Activated CD4-positive, alpha-beta T cell treated with anti-CD3 and anti-CD28 coated beads, Interleukin-2, amount 10 ng/mL, durations not matched to agents 24 days and 14 days (primary cell): ENCODE measurements around the gene CREB3. TPM values are rescaled to one million over a fixed set of nuclear protein-coding genes. Genes with fewer than 3 reads are reported as not detected.

Experiments used
- DNase-seq: peaks from one replicate; pipeline ENCODE4 v3.0.0; 2022
- H3K27ac Mint-ChIP-seq: one replicate; pipeline ENCODE4 v1.8.0; 2022; ENCODE audit warnings: mild to moderate bottlenecking, mixed read lengths
- H3K27me3 Mint-ChIP-seq: one replicate; pipeline ENCODE4 v1.8.0; 2022; ENCODE audit warnings: mixed read lengths
- H3K36me3 Mint-ChIP-seq: one replicate; pipeline ENCODE4 v1.8.0; 2022; ENCODE audit warnings: low read depth, mild to moderate bottlenecking, mixed read lengths
- H3K4me1 Mint-ChIP-seq: one replicate; pipeline ENCODE4 v1.8.0; 2021; ENCODE audit warnings: mixed read lengths
- H3K4me3 Mint-ChIP-seq: one replicate; pipeline ENCODE4 v1.8.0; 2022; ENCODE audit warnings: mild to moderate bottlenecking, moderate library complexity, mixed read lengths
- H3K9me3 Mint-ChIP-seq: one replicate; pipeline ENCODE4 v1.8.0; 2021; ENCODE audit warnings: mixed read lengths
- intact Hi-C: fragments of 100-400 bp; cut with micrococcal nuclease; formaldehyde crosslinking; loops from one replicate; pipeline ENCODE4 v1.15.1; 2023
- total RNA-seq: library from RNA; stranded (reverse); gene quantifications from 2 replicates; pipeline ENCODE4 v1.2.3, GENCODE V29; 2022

The CREB3 gene
- total RNA-seq, 1 donor from 2014 or later: 27.0 TPM

DNA sequence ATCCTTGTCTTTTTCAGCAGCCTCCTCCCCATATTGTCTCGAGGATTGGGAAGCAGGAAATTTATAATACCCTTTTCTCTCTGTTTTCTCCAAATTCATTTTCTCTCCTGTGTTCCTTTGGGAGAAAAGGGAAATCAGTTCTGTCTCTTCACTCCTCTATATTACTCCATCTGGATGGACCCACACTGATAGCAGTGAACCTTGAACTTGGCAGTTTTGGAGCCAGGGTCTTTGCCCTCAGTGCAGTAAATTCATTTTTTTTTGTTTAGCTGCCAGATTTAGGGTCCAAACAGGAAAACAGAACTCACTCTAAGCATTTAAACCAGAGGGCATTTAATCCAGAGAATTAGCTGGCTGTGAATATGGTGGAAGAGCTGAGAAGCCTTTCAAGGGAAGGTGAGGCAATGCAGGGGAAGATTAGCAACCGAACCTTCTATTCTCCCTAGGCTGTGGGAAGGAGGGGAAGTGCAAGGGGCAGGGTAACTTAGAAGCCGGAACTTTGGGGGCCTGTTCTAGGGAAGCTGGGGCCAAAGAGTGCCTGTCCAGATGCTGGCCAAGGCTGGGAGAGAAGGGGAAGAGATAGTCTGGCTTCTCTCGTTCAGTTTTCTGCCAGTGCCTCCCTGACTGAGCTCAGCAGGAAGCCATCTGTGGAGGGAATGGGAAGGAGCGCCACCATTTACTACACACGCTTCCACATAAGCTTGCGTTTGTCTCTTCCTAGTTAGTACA lies 42.6 kb downstream of the CREB3 start:
- Mint-ChIP-seq H3K4me3 (no peak overlapping the region), H3K36me3 (peaks cover 3% of the 10 kb centered on the region), H3K27ac (no peak overlapping the region), H3K27me3 (no peaks in the 10 kb centered on the region), H3K4me1 (peaks cover 8% of the 10 kb centered on the region), H3K9me3 (no peaks in the 10 kb centered on the region)
- intact Hi-C loops: no loop called here
- DNase-seq: no peak

DNA sequence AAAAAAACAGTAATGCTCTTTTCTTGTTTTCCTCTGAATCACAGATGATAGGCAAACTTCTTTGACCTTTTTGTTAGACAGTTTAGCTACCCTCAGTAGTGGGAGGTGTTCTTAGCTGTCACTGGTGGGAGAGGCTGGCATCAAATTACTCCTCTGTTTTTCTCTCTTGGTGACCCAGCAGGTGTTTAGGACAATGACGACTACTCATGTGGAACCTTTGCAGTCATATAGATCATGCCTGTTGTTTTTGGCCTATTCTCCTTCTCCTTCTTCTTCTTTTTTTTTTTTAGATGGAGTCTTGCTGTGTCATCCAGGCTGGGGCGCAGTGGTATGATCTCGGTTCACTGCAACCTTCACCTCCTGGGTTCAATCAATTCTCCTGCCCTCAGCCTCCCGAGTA lies 43.6 kb downstream of the CREB3 start:
- peaks cover 8% of the 10 kb centered on the region for H3K4me1 Mint-ChIP-seq
- H3K27me3 Mint-ChIP-seq: no peaks in the 10 kb centered on the region
- no peaks in the 10 kb centered on the region for H3K9me3 Mint-ChIP-seq
- H3K27ac Mint-ChIP-seq: peak overlapping the region; percentile 84
- DNase-seq: no peak
- H3K36me3 Mint-ChIP-seq: peaks cover 9% of the 10 kb centered on the region
- intact Hi-C loops: no loop called here
- H3K4me3 Mint-ChIP-seq: no peak overlapping the region

DNA sequence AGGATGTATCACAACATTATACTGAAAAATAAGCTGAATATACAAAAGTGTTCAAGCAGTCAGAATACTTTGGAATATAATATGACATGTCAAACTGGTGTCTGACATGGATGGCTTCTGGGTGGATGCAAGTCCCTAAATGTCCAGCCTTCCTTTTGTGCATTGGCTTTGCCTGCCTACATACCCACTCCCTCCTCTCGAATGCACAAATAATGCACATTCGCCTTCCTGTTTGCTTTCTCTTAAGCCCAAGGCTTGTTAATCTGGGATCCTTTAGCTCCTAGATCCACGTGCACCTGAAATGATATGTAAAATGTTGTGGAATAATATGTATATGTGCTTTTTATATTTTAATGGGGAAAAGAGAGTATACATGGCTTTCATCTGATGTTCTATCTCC lies 46.0 kb downstream of the CREB3 start:
- no peaks in the 10 kb centered on the region for H3K27me3 Mint-ChIP-seq
- H3K27ac Mint-ChIP-seq: no peak overlapping the region
- no peaks in the 10 kb centered on the region for H3K9me3 Mint-ChIP-seq
- H3K4me1 Mint-ChIP-seq: peaks cover 8% of the 10 kb centered on the region
- DNase-seq: no peak
- intact Hi-C loops: no loop called here
- H3K4me3 Mint-ChIP-seq: no peak overlapping the region
- peaks cover 12% of the 10 kb centered on the region for H3K36me3 Mint-ChIP-seq

DNA sequence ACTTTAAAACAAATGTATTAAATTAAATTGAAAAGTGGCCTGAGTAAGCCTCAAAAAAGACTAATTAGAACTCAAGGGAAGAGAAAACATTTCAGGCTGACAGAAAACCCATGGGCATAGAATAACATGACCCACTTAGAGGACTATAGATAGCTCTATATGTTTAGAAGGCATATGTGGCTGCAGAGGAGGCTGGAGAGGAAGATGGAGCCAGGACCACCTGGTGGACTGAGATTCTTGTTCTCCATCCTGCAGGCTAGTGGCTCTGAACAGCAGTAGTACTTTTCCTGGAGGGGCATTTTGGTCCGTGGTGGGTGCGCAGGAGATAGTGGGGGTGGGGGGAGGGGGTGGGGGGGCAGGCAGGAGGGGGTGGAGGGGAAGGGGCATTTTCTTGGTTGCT lies 48.6 kb downstream of the CREB3 start:
- H3K36me3 Mint-ChIP-seq: peaks cover 26% of the 10 kb centered on the region

DNA sequence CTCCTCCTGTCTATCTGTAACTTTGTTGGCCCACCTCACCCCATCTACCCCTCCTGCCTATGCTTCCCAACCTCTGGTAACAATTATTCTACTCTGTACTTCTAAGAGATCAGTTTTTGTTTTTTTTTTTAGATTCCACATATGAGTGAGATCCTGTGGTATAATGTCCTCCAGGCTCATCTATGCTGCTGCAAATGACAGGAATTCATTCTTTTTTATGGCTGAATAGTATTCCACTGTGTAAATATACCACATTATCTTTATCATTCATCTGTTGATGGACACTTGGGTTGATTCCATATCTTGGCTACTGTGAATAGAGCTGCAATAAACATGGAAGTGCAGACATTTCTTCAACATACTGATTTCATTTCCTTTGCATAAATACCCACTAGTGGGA lies 51.0 kb downstream of the CREB3 start:
- Mint-ChIP-seq H3K4me3 (no peak overlapping the region), H3K4me1 (no peaks in the 10 kb centered on the region), H3K9me3 (no peaks in the 10 kb centered on the region), H3K27me3 (no peaks in the 10 kb centered on the region), H3K27ac (no peak overlapping the region), H3K36me3 (peaks cover 37% of the 10 kb centered on the region)
- intact Hi-C loops: no loop called here
- DNase-seq: no peak

More for the DNA sequence above, 48.6 kb downstream of the CREB3 start:
- intact Hi-C loops: no loop called here
- no peak for DNase-seq
- no peak overlapping the region for H3K27ac Mint-ChIP-seq
- peaks cover 2% of the 10 kb centered on the region for H3K4me1 Mint-ChIP-seq
- H3K9me3 Mint-ChIP-seq: no peaks in the 10 kb centered on the region
- H3K4me3 Mint-ChIP-seq: no peak overlapping the region
- H3K27me3 Mint-ChIP-seq: no peaks in the 10 kb centered on the region

Other genes starting within 250 kb of the CREB3 start
- 6.9 and 7.9 TPM in 2 replicates for gene RUSC2, start 242.6 kb upstream of the CREB3 start, total RNA-seq
- gene TESK1, start 127.4 kb upstream of the CREB3 start, total RNA-seq: 48.7 and 52.9 TPM in 2 replicates
- 8.1 and 9.0 TPM in 2 replicates for gene CD72, start 114.3 kb upstream of the CREB3 start, total RNA-seq
- gene SIT1, start 81.7 kb upstream of the CREB3 start, total RNA-seq: 80.4 and 81.8 TPM in 2 replicates
- gene RMRP, start 74.6 kb upstream of the CREB3 start, total RNA-seq: 5,949 and 6,301 TPM in 2 replicates
- 20.8 and 21.8 TPM in 2 replicates for gene CCDC107, start 74.4 kb upstream of the CREB3 start, total RNA-seq
- gene ARHGEF39, start 67.5 kb upstream of the CREB3 start, total RNA-seq: 9.9 and 10.8 TPM in 2 replicates
- 0.52 and 0.82 TPM in 2 replicates for gene CA9, start 58.7 kb upstream of the CREB3 start, total RNA-seq
- gene TPM2, start 42.7 kb upstream of the CREB3 start, total RNA-seq: 3.6 and 3.8 TPM in 2 replicates
- gene TLN1, start 471 bp upstream of the CREB3 start, total RNA-seq: 220 and 243 TPM in 2 replicates
- gene GBA2, start 16.6 kb downstream of the CREB3 start, total RNA-seq: 46.7 and 50.1 TPM in 2 replicates
- gene RGP1, start 16.6 kb downstream of the CREB3 start, total RNA-seq: 16.3 and 16.7 TPM in 2 replicates
- 0.88 TPM in 1 of 2 replicates, not detected in the other for gene MSMP, start 21.6 kb downstream of the CREB3 start, total RNA-seq
- gene NPR2, start 58.9 kb downstream of the CREB3 start, total RNA-seq: 11.3 and 15.4 TPM in 2 replicates
- 0.21 and 0.52 TPM in 2 replicates for gene SPAG8, start 79.6 kb downstream of the CREB3 start, total RNA-seq
- gene HINT2, start 82.4 kb downstream of the CREB3 start, total RNA-seq: 42.3 and 42.5 TPM in 2 replicates
- gene FAM221B, start 96.1 kb downstream of the CREB3 start, total RNA-seq: not detected in 2 replicates
- 2.0 and 2.3 TPM in 2 replicates for gene TMEM8B, start 96.6 kb downstream of the CREB3 start, total RNA-seq
- gene OR13J1, start 137.7 kb downstream of the CREB3 start, total RNA-seq: not detected in 2 replicates
- not detected in 2 replicates for gene HRCT1, start 173.5 kb downstream of the CREB3 start, total RNA-seq
- not detected in 2 replicates for gene SPAAR, start 176.8 kb downstream of the CREB3 start, total RNA-seq
- not detected in 2 replicates for gene OR2S2, start 225.5 kb downstream of the CREB3 start, total RNA-seq